Umbilical cord (tissue), 2 donors: ENCODE data around the gene AGO4. TPM values are rescaled to one million over a fixed set of nuclear protein-coding genes. Genes with fewer than 3 reads are reported as not detected.
"Not testable (repeated sequence)": the region's sequence is repeated elsewhere in the genome, so short reads cannot be mapped to it uniquely, and the experiment has no call there.

Source experiments
- DNase-seq: peaks from one replicate; pipeline ENCODE4 v3.0.0-alpha.2; 2015; ENCODE audit warnings: low spot score
- total RNA-seq: library from RNA; depleted of rRNA; stranded (reverse); fragments of >200 nt; gene quantifications from one replicate; pipeline ENCODE4 v1.2.3, GENCODE V29; 2014; ENCODE audit warnings: low replicate concordance; ENCODE audit not compliant: insufficient read depth

AGO4 gene
- total RNA-seq, 1 donor from 2014 or later = 25.3 TPM

- no peak for DNase-seq
Observed at GRCh38 chr1:35810096-35810881, 2.5 kb downstream of the AGO4 start.

- DNase-seq = not testable (repeated sequence)
Observed at GRCh38 chr1:35812754-35813153, 4.9 kb downstream of the AGO4 start.

GRCh38 chr1:35825255-35825654 is 17.4 kb downstream of the AGO4 start:
- no peak for DNase-seq

- no peak for DNase-seq
Observed at GRCh38 chr1:35832276-35832905, 24.6 kb downstream of the AGO4 start.

GRCh38 chr1:35833395-35833794 is 25.6 kb downstream of the AGO4 start:
- DNase-seq = no peak

GRCh38 chr1:35834218-35834617 is 26.4 kb downstream of the AGO4 start:
- DNase-seq = no peak

- peak; percentile 66 for DNase-seq
Observed at GRCh38 chr1:35835398-35835797, 27.6 kb downstream of the AGO4 start.

GRCh38 chr1:35836734-35837133 is 28.9 kb downstream of the AGO4 start:
- DNase-seq = no peak

- DNase-seq = no peak
Observed at GRCh38 chr1:35838693-35839245, 31.0 kb downstream of the AGO4 start.

- no peak for DNase-seq
Observed at GRCh38 chr1:35844826-35845225, 37.0 kb downstream of the AGO4 start.

- DNase-seq = no peak
Observed at GRCh38 chr1:35845766-35846165, 38.0 kb downstream of the AGO4 start.

- DNase-seq = no peak
Observed at GRCh38 chr1:35847935-35848565, 40.2 kb downstream of the AGO4 start.

- no peak for DNase-seq
Observed at GRCh38 chr1:35850051-35850450, 42.2 kb downstream of the AGO4 start.

- DNase-seq = no peak
Observed at GRCh38 chr1:35850716-35851115, 42.9 kb downstream of the AGO4 start.

- DNase-seq = peak; percentile 89
Observed at GRCh38 chr1:35851132-35851869, 43.5 kb downstream of the AGO4 start.

- no peak for DNase-seq
Observed at GRCh38 chr1:35852241-35852640, 44.4 kb downstream of the AGO4 start.

GRCh38 chr1:35854989-35855700 is 47.3 kb downstream of the AGO4 start:
- peak; percentile 17 for DNase-seq

GRCh38 chr1:35856964-35857363 is 49.1 kb downstream of the AGO4 start:
- no peak for DNase-seq

GRCh38 chr1:35857830-35858229 is 50.0 kb downstream of the AGO4 start:
- peak; percentile 32 for DNase-seq

- no peak for DNase-seq
Observed at GRCh38 chr1:35860696-35861095, 52.9 kb downstream of the AGO4 start.

- DNase-seq = no peak
Observed at GRCh38 chr1:35863136-35863535, 55.3 kb downstream of the AGO4 start.
